Lower lobe of right lung (tissue), 2 donors: ENCODE measurements around the gene CACUL1. TPM values are rescaled to one million over a fixed set of nuclear protein-coding genes. Genes with fewer than 3 reads are reported as not detected.

Experiments used
- ATAC-seq, 2 donors: fragments of 200-7000 bp; cut with Tn5 transposase; one replicate each; pipeline ENCODE4 v1.9.1; 2020 to 2022; ENCODE audit warnings: mild to moderate bottlenecking in 2 of 2, moderate library complexity in 2 of 2
- DNase-seq: peaks from one replicate; pipeline ENCODE4 v3.0.0-alpha.2; 2020
- H3K27ac ChIP-seq: fragments of 200-600 bp; one replicate; pipeline ENCODE4 v1.8.0; 2022
- H3K27me3 ChIP-seq: fragments of 200-600 bp; one replicate; pipeline ENCODE4 v1.8.0; 2022; ENCODE audit warnings: low read depth
- H3K36me3 ChIP-seq: fragments of 200-600 bp; one replicate; pipeline ENCODE4 v1.8.0; 2022; ENCODE audit warnings: mild to moderate bottlenecking
- H3K4me1 ChIP-seq: fragments of 200-600 bp; one replicate; pipeline ENCODE4 v1.8.0; 2022
- H3K4me3 ChIP-seq: fragments of 200-600 bp; one replicate; pipeline ENCODE4 v1.8.0; 2022; ENCODE audit warnings: mild to moderate bottlenecking
- H3K9me3 ChIP-seq: fragments of 200-600 bp; one replicate; pipeline ENCODE4 v1.8.0; 2022
- intact Hi-C: fragments of 100-400 bp; cut with DNase I; formaldehyde crosslinking; loops from one replicate; pipeline ENCODE4 v1.11.0; 2022
- total RNA-seq: library from RNA; stranded (reverse); fragmentation: NEBNext Ultra II Directional; extraction: Animal tissue kit (Norgen Biotek cat#: 25700); gene quantifications from one replicate; pipeline ENCODE4 v1.2.1, GENCODE V29; 2021
- TF ChIP-seq, protein P1 (sequence below): fragments of 200-600 bp; IDR thresholded peaks from one replicate; pipeline ENCODE4 v1.8.0; 2022; ENCODE audit warnings: antibody characterized with exemption, mild to moderate bottlenecking
- donor health status: DM: no; HTN: yes; CAD: no; lungs with severe emphysema.

CACUL1 gene
- total RNA-seq, 1 donor from 2014 or later: 45.9 TPM

DNA sequence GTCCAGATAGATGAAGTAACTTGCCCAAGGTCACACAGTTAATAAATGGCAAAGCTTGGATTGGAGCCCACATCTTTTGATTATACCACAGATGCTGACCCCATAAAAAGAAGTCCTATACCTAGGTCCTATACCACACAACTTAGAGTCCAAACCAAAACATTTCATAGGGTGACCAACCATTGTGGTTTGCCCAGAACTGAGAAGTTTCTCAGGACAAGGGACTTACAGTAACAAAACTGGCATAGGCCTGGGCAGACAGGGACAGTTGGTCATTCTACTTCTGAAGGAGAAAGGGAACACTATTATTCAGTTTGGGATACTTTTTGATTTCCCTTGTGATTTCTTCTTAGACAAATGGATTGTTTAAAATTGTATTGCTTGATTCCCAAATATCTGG, 126.4 kb downstream of the CACUL1 start:
- no peaks in the 10 kb centered on the region for H3K27me3 ChIP-seq
- H3K27ac ChIP-seq: no peak overlapping the region
- intact Hi-C loops: no loop called here
- ATAC-seq: no peak
- H3K36me3 ChIP-seq: no peaks in the 10 kb centered on the region
- no peak for DNase-seq
- TF ChIP-seq, protein P1, sequence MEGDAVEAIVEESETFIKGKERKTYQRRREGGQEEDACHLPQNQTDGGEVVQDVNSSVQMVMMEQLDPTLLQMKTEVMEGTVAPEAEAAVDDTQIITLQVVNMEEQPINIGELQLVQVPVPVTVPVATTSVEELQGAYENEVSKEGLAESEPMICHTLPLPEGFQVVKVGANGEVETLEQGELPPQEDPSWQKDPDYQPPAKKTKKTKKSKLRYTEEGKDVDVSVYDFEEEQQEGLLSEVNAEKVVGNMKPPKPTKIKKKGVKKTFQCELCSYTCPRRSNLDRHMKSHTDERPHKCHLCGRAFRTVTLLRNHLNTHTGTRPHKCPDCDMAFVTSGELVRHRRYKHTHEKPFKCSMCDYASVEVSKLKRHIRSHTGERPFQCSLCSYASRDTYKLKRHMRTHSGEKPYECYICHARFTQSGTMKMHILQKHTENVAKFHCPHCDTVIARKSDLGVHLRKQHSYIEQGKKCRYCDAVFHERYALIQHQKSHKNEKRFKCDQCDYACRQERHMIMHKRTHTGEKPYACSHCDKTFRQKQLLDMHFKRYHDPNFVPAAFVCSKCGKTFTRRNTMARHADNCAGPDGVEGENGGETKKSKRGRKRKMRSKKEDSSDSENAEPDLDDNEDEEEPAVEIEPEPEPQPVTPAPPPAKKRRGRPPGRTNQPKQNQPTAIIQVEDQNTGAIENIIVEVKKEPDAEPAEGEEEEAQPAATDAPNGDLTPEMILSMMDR: no peak
- no peak overlapping the region for H3K4me3 ChIP-seq
- H3K9me3 ChIP-seq: no peaks in the 10 kb centered on the region
- no peaks in the 10 kb centered on the region for H3K4me1 ChIP-seq

DNA sequence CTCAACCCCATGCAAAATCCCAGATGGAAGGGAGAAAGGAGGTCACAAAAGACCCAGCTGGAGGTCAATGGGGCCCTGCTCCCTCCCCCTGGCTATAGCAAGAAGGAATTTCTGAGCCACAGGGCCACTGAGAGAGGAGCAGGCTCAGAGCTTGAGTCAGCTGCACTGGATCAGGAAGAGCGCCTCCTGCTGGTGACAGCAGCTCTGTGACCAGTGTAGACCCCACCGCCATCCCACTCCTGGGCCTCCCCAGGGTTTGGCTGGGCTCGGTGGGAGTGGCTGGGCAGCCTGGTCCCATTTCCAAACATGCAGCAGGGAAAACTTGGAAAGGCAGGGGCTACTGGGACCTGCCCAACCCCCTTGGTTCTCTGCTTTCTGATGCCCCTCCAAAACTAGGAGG, 127.8 kb downstream of the CACUL1 start:
- no peak for ATAC-seq
- Histone ChIP-seq H3K27ac (no peak overlapping the region), H3K36me3 (no peaks in the 10 kb centered on the region), H3K4me1 (no peaks in the 10 kb centered on the region), H3K27me3 (no peaks in the 10 kb centered on the region), H3K9me3 (no peaks in the 10 kb centered on the region), H3K4me3 (no peak overlapping the region)
- TF ChIP-seq, protein P1: no peak
- no peak for DNase-seq
- intact Hi-C loops: no loop called here

Other genes with a start within 250 kb of the CACUL1 start
- gene PRLHR, start 159.3 kb downstream of the CACUL1 start, total RNA-seq: not detected